ENCODE results near the gene CLDND2.

CLDND2 gene

GRCh38 chr19:51331193-51331592 lies 37.6 kb downstream of the CLDND2 start:
- no peak for TF ChIP-seq EZH2phosphoT487 (conservative IDR thresholded peaks at IDR 0.05; ENCODE audit: low read length)
- no peak for TF ChIP-seq CTCF (IDR thresholded peaks at IDR 0.05; ENCODE audit: insufficient read depth, low read length, poor library complexity, severe bottlenecking)
- Histone ChIP-seq H4K20me1 (ENCODE audit: low read depth, low read length) (no peaks in the 10 kb centered on the region), H3K4me3 (ENCODE audit: insufficient read depth, low read length, poor library complexity, severe bottlenecking) (no peak overlapping the region), H3K4me2 (ENCODE audit: low read depth, low read length, poor library complexity, severe bottlenecking) (no peak overlapping the region), H2AFZ (ENCODE audit: low read depth, low read length, severe bottlenecking) (no peak overlapping the region), H3K27me3 (ENCODE audit: low read length) (no peaks in the 10 kb centered on the region), H3K9me2 (replicated peaks; ENCODE audit: insufficient read depth, low read length) (no peaks in the 10 kb centered on the region), H3K9me3 (ENCODE audit: insufficient read depth, low read length) (no peaks in the 10 kb centered on the region), H3F3A (ENCODE audit: insufficient read depth) (no peaks in the 10 kb centered on the region), H3K27ac (ENCODE audit: low read depth, low read length) (no peak overlapping the region), H3K9ac (ENCODE audit: low read length) (no peak overlapping the region), H3K36me3 (ENCODE audit: low read length) (no peaks in the 10 kb centered on the region), H3K79me2 (ENCODE audit: insufficient read depth, low read length) (no peaks in the 10 kb centered on the region)

GRCh38 chr19:51330366-51330765 lies 38.4 kb downstream of the CLDND2 start:
- H4K20me1 ChIP-seq (ENCODE audit: low read depth, low read length) = no peaks in the 10 kb centered on the region
- no peaks in the 10 kb centered on the region for H3K9me3 ChIP-seq (ENCODE audit: insufficient read depth, low read length)
- no peak for TF ChIP-seq CTCF (IDR thresholded peaks at IDR 0.05; ENCODE audit: insufficient read depth, low read length, poor library complexity, severe bottlenecking)
- no peak for TF ChIP-seq EZH2phosphoT487 (conservative IDR thresholded peaks at IDR 0.05; ENCODE audit: low read length)
- no peak overlapping the region for H3K4me3 ChIP-seq (ENCODE audit: insufficient read depth, low read length, poor library complexity, severe bottlenecking)
- no peak overlapping the region for H3K4me2 ChIP-seq (ENCODE audit: low read depth, low read length, poor library complexity, severe bottlenecking)
- H3K36me3 ChIP-seq (ENCODE audit: low read length) = no peaks in the 10 kb centered on the region
- no peaks in the 10 kb centered on the region for H3K79me2 ChIP-seq (ENCODE audit: insufficient read depth, low read length)
- no peaks in the 10 kb centered on the region for H3F3A ChIP-seq (ENCODE audit: insufficient read depth)
- H2AFZ ChIP-seq (ENCODE audit: low read depth, low read length, severe bottlenecking) = no peak overlapping the region
- H3K27ac ChIP-seq (ENCODE audit: low read depth, low read length) = no peak overlapping the region
- no peak overlapping the region for H3K9ac ChIP-seq (ENCODE audit: low read length)
- H3K9me2 ChIP-seq (replicated peaks; ENCODE audit: insufficient read depth, low read length) = no peaks in the 10 kb centered on the region
- H3K27me3 ChIP-seq (ENCODE audit: low read length) = no peaks in the 10 kb centered on the region

- Histone ChIP-seq H3K4me3 (ENCODE audit: insufficient read depth, low read length, poor library complexity, severe bottlenecking) (no peak overlapping the region), H3K79me2 (ENCODE audit: insufficient read depth, low read length) (no peaks in the 10 kb centered on the region), H3K9me2 (replicated peaks; ENCODE audit: insufficient read depth, low read length) (no peaks in the 10 kb centered on the region), H3K4me2 (ENCODE audit: low read depth, low read length, poor library complexity, severe bottlenecking) (no peak overlapping the region), H3K9ac (ENCODE audit: low read length) (no peak overlapping the region), H2AFZ (ENCODE audit: low read depth, low read length, severe bottlenecking) (no peak overlapping the region), H3K27ac (ENCODE audit: low read depth, low read length) (no peak overlapping the region), H3F3A (ENCODE audit: insufficient read depth) (no peaks in the 10 kb centered on the region), H3K36me3 (ENCODE audit: low read length) (no peaks in the 10 kb centered on the region), H3K27me3 (ENCODE audit: low read length) (no peaks in the 10 kb centered on the region), H3K9me3 (ENCODE audit: insufficient read depth, low read length) (no peaks in the 10 kb centered on the region), H4K20me1 (ENCODE audit: low read depth, low read length) (no peaks in the 10 kb centered on the region)
- TF ChIP-seq CTCF (IDR thresholded peaks at IDR 0.05; ENCODE audit: insufficient read depth, low read length, poor library complexity, severe bottlenecking) (no peak), EZH2phosphoT487 (conservative IDR thresholded peaks at IDR 0.05; ENCODE audit: low read length) (no peak)
Measured at GRCh38 chr19:51329411-51329810, 39.4 kb downstream of the CLDND2 start.
